IPS DF 6.9 (cell line): ENCODE results near the gene LRFN3.

Experiments
- DNase-seq: peaks from one replicate; pipeline ENCODE4 v3.0.0-alpha.2; 2013; ENCODE audit warnings: low read depth, low spot score
- H3K27ac ChIP-seq: one replicate; pipeline ENCODE4 v1.5.1; 2013; ENCODE audit warnings: low read length, control low read depth
- H3K27me3 ChIP-seq: 2 replicates; pipeline ENCODE4 v1.6.1; 2013; ENCODE audit warnings: mild to moderate bottlenecking, low read length; ENCODE audit not compliant: control insufficient read depth, insufficient read depth
- H3K36me3 ChIP-seq: 2 replicates; pipeline ENCODE4 v1.6.1; 2013; ENCODE audit warnings: low read length; ENCODE audit not compliant: control insufficient read depth, insufficient read depth
- H3K4me1 ChIP-seq: 2 replicates; pipeline ENCODE4 v1.6.1; 2013; ENCODE audit warnings: low read length; ENCODE audit not compliant: control insufficient read depth, insufficient read depth
- H3K4me3 ChIP-seq: 2 replicates; pipeline ENCODE4 v1.5.1; 2013; ENCODE audit warnings: mild to moderate bottlenecking, low read length
- H3K9me3 ChIP-seq: 2 replicates; pipeline ENCODE4 v1.6.1; 2013; ENCODE audit warnings: low read length, inconsistent platforms; ENCODE audit not compliant: control insufficient read depth, insufficient read depth
- WGBS: extraction: QIAGEN DNeasy Blood & Tissue Kit; methylation state at CpG from one replicate; pipeline ENCODE4 v1.1.7; 2013; ENCODE audit warnings: mixed read lengths, missing lambda C conversion rate; ENCODE audit not compliant: insufficient read length, insufficient coverage; 5-methylcytosine and 5-hydroxymethylcytosine counted together

Gene LRFN3

DNA sequence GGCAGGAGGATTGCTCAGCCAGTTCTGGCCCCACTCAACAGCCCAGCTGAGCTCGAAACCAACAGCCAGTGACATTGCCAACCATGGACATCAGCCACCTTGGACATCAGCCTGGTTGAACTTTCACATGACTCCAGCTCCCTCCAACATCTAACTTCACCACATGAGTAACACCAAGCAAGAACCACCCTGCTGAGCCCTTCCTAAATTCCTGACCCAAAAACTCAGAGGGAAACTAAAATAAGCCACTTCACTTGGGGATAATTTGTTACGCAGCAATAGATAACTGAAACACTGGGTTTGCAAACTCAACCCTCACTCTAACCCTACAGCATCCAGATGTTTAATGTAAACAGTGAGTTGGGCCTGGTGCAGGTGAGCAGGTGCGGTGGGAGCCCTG is 10.7 kb upstream of the LRFN3 start:
- WGBS = no CpG with 5 or more reads among the region's 3 CpGs
- H3K27me3 ChIP-seq = no peaks in the 10 kb centered on the region
- H3K36me3 ChIP-seq = no peaks in the 10 kb centered on the region
- H3K9me3 ChIP-seq = no peaks in the 10 kb centered on the region
- H3K4me1 ChIP-seq = no peaks in the 10 kb centered on the region
- no peak overlapping the region for H3K27ac ChIP-seq
- no peak overlapping the region for H3K4me3 ChIP-seq
- DNase-seq = no peak

GRCh38 chr19:35928507-35928906 is 7.7 kb upstream of the LRFN3 start:
- no peaks in the 10 kb centered on the region for H3K36me3 ChIP-seq
- H3K27me3 ChIP-seq = no peaks in the 10 kb centered on the region
- no peak for DNase-seq
- H3K9me3 ChIP-seq = no peaks in the 10 kb centered on the region
- whole genome bisulfite sequencing = no CpG with 5 or more reads among the region's 5 CpGs
- no peak overlapping the region for H3K4me3 ChIP-seq
- no peak overlapping the region for H3K27ac ChIP-seq
- no peaks in the 10 kb centered on the region for H3K4me1 ChIP-seq

DNA sequence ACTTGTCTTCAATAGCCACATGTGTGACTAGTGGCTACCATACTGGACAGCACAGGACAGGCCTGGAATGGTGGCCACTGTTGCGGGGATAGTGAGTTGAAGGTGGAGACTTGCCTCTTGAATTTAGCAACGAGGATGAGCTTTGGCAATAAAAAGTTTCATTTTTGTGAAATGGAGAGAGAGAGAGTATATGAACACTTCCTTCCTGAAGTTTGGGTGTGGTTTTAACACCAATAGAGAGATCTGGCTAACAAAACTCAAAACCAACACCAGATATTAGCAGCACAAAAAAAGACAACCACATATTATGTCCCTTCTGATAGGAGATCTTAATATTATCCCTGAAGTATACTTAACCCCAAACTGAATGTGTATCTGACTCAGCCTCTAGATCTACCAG is 6.3 kb upstream of the LRFN3 start:
- no CpG with 5 or more reads among the region's 2 CpGs for WGBS

GRCh38 chr19:35931161-35931873 is 4.9 kb upstream of the LRFN3 start:
- H3K27me3 ChIP-seq = no peaks in the 10 kb centered on the region
- H3K4me3 ChIP-seq = no peak overlapping the region
- no peaks in the 10 kb centered on the region for H3K36me3 ChIP-seq
- no CpG with 5 or more reads among the region's 47 CpGs for WGBS
- DNase-seq = peak; percentile 99
- H3K9me3 ChIP-seq = no peaks in the 10 kb centered on the region
- no peaks in the 10 kb centered on the region for H3K4me1 ChIP-seq
- H3K27ac ChIP-seq = no peak overlapping the region

More for the DNA sequence above, 6.3 kb upstream of the LRFN3 start:
- Histone ChIP-seq H3K27me3 (no peaks in the 10 kb centered on the region), H3K9me3 (no peaks in the 10 kb centered on the region), H3K4me3 (no peak overlapping the region), H3K36me3 (no peaks in the 10 kb centered on the region), H3K4me1 (no peaks in the 10 kb centered on the region), H3K27ac (no peak overlapping the region)
- no peak for DNase-seq

- no CpG with 5 or more reads among the region's 9 CpGs for WGBS
- DNase-seq = no peak
- no peaks in the 10 kb centered on the region for H3K36me3 ChIP-seq
- H3K27ac ChIP-seq = no peak overlapping the region
- no peaks in the 10 kb centered on the region for H3K9me3 ChIP-seq
- no peak overlapping the region for H3K4me3 ChIP-seq
- H3K27me3 ChIP-seq = no peaks in the 10 kb centered on the region
- H3K4me1 ChIP-seq = no peaks in the 10 kb centered on the region
Observed at GRCh38 chr19:35931874-35932202, 4.3 kb upstream of the LRFN3 start.

GRCh38 chr19:35932291-35932936 is 3.8 kb upstream of the LRFN3 start:
- DNase-seq = peak; percentile 29
- H3K27me3 ChIP-seq = no peaks in the 10 kb centered on the region
- no peak overlapping the region for H3K4me3 ChIP-seq
- no peaks in the 10 kb centered on the region for H3K4me1 ChIP-seq
- no peak overlapping the region for H3K27ac ChIP-seq
- WGBS = no CpG with 5 or more reads among the region's 7 CpGs
- no peaks in the 10 kb centered on the region for H3K9me3 ChIP-seq
- no peaks in the 10 kb centered on the region for H3K36me3 ChIP-seq

- Histone ChIP-seq H3K4me3 (peak overlapping the region; percentile 74; the same call in 1 of the 2 replicates), H3K4me1 (0 out of 2 replicates have a peak, but pooled peaks cover 2% of the 10 kb centered on the region), H3K27ac (no peak overlapping the region), H3K36me3 (peaks cover 6% of the 10 kb centered on the region; the same call in 1 of the 2 replicates), H3K9me3 (no peaks in the 10 kb centered on the region), H3K27me3 (no peaks in the 10 kb centered on the region)
- WGBS = no CpG with 5 or more reads among the region's 11 CpGs
- DNase-seq = no peak
Observed at GRCh38 chr19:35936738-35937268, 629 bp downstream of the LRFN3 start.

DNA sequence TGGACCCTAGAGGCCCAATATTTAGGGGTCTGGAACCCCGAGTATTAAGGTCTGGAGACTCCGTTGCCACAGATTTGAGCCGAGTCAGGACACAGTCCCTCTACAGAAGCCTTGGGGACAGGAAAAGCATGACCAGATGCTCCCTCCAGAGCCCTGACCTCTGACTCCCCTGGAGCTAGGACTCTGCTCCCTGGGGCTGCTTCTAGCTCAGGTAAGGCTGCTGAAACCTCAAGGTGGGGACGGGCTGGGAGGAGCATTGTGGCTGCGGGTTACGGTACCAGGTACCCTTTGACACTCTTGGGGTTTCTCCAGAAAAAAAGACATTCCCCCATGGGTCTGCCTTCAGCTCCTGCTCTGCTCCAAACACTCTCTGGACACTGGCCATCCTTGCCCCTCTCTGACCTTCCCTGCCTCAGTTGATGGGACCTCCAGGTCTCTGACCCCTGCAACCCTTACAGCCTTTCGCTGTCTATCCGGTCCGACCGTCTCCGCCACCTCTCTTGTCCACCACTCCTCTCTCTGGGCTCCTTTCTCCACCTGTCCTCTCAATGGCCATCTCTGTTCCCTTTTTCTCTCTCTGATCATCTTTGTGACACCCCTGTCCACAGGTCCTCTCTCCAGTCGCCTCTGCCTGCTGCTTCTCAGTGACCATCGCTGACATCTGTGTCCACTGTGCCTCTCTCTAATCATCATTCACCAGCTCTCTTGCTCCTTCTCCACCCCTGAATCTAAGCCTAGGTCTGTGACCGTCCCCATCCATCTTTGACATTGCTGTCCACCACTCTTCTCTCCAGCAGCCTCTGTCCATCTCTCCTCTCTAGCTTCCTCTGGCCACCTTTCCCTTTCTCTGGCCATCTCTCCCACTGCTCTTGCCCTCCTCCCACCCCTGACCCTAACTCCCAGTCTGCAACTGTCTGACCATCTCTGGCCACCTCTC is 1.4 kb downstream of the LRFN3 start:
- peak overlapping the region; percentile 74; the same call in 1 of the 2 replicates for H3K4me3 ChIP-seq
- 0 out of 2 replicates have a peak, but pooled peaks cover 2% of the 10 kb centered on the region for H3K4me1 ChIP-seq
- H3K9me3 ChIP-seq = no peaks in the 10 kb centered on the region
- H3K27me3 ChIP-seq = no peaks in the 10 kb centered on the region
- WGBS = no CpG with 5 or more reads among the region's 14 CpGs
- no peak for DNase-seq
- H3K36me3 ChIP-seq = peaks cover 6% of the 10 kb centered on the region; the same call in 1 of the 2 replicates
- no peak overlapping the region for H3K27ac ChIP-seq

- Histone ChIP-seq H3K36me3 (peaks cover 6% of the 10 kb centered on the region; the same call in 1 of the 2 replicates), H3K27me3 (no peaks in the 10 kb centered on the region), H3K4me3 (no peak overlapping the region), H3K27ac (no peak overlapping the region), H3K9me3 (no peaks in the 10 kb centered on the region), H3K4me1 (0 out of 2 replicates have a peak, but pooled peaks cover 2% of the 10 kb centered on the region)
- no CpG with 5 or more reads among the region's 13 CpGs for WGBS
- DNase-seq = no peak
Observed at GRCh38 chr19:35938282-35939224, 2.4 kb downstream of the LRFN3 start.
